GM23338 (cell line): Measurements from ENCODE around the gene PHTF2.

ENCODE experiments used
- CREB1 ChIP-seq: fragments of 250-450 bp; sonication (Bioruptor Pico); IDR thresholded peaks from 2 replicates; pipeline ENCODE4 v1.5.0; 2020; ENCODE audit warnings: low read depth, mild to moderate bottlenecking, moderate library complexity
- CTCF ChIP-seq, 2 experiments: fragments of 200-600 bp in 1 of 2; sonication (generic) in 1 of 2; conservative IDR thresholded peaks; 2 replicates each; pipeline versions ENCODE4 v1.5.1 to v1.6.1; 2016 to 2017; ENCODE audit warnings: antibody characterized with exemption in 2 of 2, low read depth in 2 of 2, mild to moderate bottlenecking in 2 of 2, moderate library complexity in 1 of 2
- ETS1 ChIP-seq: IDR thresholded peaks from 2 replicates; pipeline ENCODE4 v1.6.1; 2016; ENCODE audit warnings: antibody characterized with exemption
- EZH2 ChIP-seq: fragments of 200-600 bp; sonication (generic); IDR thresholded peaks from one replicate; pipeline ENCODE4 v1.8.0; 2017; ENCODE audit warnings: antibody characterized with exemption, mild to moderate bottlenecking, low read depth; ENCODE audit not compliant: unreplicated experiment
- EZH2phosphoT487 ChIP-seq: fragments of 200-600 bp; sonication (generic); IDR thresholded peaks from one replicate; pipeline ENCODE4 v1.8.1; 2018; ENCODE audit warnings: antibody characterized with exemption; ENCODE audit not compliant: unreplicated experiment
- JUNB ChIP-seq: IDR thresholded peaks from one replicate; pipeline ENCODE4 v1.6.1; 2016; ENCODE audit warnings: antibody characterized with exemption; ENCODE audit not compliant: unreplicated experiment
- POLR2AphosphoS5 ChIP-seq: IDR thresholded peaks from 2 replicates; pipeline ENCODE4 v1.6.1; 2016; ENCODE audit warnings: antibody characterized with exemption, low read depth
- REST ChIP-seq: IDR thresholded peaks from one replicate; pipeline ENCODE4 v1.6.1; 2018; ENCODE audit warnings: antibody characterized with exemption; ENCODE audit not compliant: unreplicated experiment
- ZNF331 ChIP-seq: fragments of 250-450 bp; sonication (Bioruptor Pico); IDR thresholded peaks from 2 replicates; pipeline ENCODE4 v1.5.0; 2020; ENCODE audit warnings: low read depth, mild to moderate bottlenecking, moderate library complexity
- ZNF462 ChIP-seq: fragments of 250-450 bp; sonication (Bioruptor Pico); IDR thresholded peaks from 2 replicates; pipeline ENCODE4 v1.5.0; 2020; ENCODE audit warnings: mild to moderate bottlenecking, moderate library complexity

GRCh38 chr7:77930496-77930895 lies 131.9 kb downstream of the PHTF2 start:
- TF ChIP-seq CTCF (conservative IDR thresholded peaks at IDR 0.05; ENCODE audit: low read depth in 2 of 2), result no peak
- no peak for TF ChIP-seq POLR2AphosphoS5
- TF ChIP-seq CREB1 (CRISPR knock-in tag), result no peak
- TF ChIP-seq EZH2, result no peak
- TF ChIP-seq REST, result no peak
- no peak for TF ChIP-seq EZH2phosphoT487
- no peak for TF ChIP-seq JUNB
- TF ChIP-seq ZNF331, result no peak
- TF ChIP-seq ZNF462 (CRISPR knock-in tag), result no peak
- no peak for TF ChIP-seq ETS1
